NB4 (cell line): ENCODE measurements around the gene C2orf92.

Experiments used
- DNase-seq: peaks from one replicate; pipeline ENCODE4 v3.0.0; 2010; ENCODE audit warnings: low read depth
- H3K4me3 ChIP-seq: one replicate; pipeline ENCODE4 v1.5.1; 2011; ENCODE audit warnings: mild to moderate bottlenecking, low read depth, low read length, moderate library complexity
- MYC ChIP-seq: IDR thresholded peaks from 2 replicates; pipeline ENCODE4 v1.6.1; 2011; ENCODE audit warnings: low read depth, low read length
- POLR2A ChIP-seq: IDR thresholded peaks from 2 replicates; pipeline ENCODE4 v1.6.1; 2011; ENCODE audit warnings: mild to moderate bottlenecking; ENCODE audit not compliant: insufficient read length; ENCODE audit errors: extremely low read depth
- TF ChIP-seq, protein P1 (sequence below): IDR thresholded peaks from one replicate; pipeline ENCODE4 v1.5.1; 2012; ENCODE audit warnings: low read depth, low read length
- TF ChIP-seq, protein P2 (sequence below): IDR thresholded peaks from 2 replicates; pipeline ENCODE4 v1.6.1; 2011; ENCODE audit warnings: low read depth, low read length

The C2orf92 gene

DNA sequence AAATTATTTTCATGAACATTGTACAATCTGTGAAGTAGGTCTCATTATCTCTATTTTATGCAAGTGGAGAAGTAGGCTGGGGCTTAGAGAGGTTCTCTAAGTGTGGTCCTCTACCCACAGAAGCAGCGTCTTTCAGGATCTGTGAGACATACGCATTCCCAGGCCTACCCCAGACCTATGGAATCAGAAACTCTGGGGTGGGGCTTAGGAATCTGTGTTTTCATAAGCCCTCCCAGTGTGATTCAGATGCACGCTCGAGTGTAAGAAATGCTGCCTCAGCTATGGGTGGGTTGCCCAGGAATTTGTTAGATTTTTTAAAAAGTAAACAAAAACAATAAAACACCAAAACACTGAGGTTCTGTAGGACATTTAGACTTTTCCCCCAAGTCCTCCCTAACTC, 29.0 kb downstream of the C2orf92 start:
- no peak for DNase-seq
- TF ChIP-seq POLR2A, result no peak
- TF ChIP-seq, protein P1, sequence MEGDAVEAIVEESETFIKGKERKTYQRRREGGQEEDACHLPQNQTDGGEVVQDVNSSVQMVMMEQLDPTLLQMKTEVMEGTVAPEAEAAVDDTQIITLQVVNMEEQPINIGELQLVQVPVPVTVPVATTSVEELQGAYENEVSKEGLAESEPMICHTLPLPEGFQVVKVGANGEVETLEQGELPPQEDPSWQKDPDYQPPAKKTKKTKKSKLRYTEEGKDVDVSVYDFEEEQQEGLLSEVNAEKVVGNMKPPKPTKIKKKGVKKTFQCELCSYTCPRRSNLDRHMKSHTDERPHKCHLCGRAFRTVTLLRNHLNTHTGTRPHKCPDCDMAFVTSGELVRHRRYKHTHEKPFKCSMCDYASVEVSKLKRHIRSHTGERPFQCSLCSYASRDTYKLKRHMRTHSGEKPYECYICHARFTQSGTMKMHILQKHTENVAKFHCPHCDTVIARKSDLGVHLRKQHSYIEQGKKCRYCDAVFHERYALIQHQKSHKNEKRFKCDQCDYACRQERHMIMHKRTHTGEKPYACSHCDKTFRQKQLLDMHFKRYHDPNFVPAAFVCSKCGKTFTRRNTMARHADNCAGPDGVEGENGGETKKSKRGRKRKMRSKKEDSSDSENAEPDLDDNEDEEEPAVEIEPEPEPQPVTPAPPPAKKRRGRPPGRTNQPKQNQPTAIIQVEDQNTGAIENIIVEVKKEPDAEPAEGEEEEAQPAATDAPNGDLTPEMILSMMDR, result no peak
- TF ChIP-seq, protein P2, sequence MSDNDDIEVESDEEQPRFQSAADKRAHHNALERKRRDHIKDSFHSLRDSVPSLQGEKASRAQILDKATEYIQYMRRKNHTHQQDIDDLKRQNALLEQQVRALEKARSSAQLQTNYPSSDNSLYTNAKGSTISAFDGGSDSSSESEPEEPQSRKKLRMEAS, result no peak
- no peak for TF ChIP-seq MYC
- H3K4me3 ChIP-seq, result no peak overlapping the region

DNA sequence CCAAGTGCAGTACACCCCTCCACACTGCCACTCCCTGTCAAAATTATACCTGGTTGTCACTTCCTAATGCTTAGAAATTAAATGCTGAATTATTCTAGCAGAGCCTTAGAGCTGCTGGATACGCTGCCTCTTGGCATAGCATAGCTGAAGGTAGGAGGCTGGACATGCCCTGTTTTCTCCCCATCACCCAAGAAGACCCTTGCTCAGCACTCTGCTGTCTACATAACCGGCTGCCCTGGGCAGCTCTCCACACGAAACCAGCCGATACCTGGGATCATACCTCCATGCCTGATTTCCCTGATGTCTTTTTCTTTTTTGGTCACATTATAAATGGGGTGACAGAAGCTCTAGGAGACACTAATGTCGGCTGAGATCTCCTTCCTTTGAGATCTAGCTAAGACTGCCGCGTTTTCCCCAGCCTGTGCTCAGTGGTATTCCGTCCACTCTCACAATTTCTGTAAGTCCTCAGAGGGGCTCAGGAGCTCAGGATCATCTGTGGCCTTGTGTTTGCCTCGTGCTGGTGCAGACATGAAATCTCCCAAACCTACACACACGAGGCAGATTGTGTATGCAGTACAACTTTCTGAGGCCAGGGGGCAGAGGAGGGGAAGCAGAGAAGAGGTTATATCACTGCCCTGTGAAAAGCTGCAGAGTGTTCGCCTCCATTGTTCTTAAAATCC, 30.4 kb downstream of the C2orf92 start:
- DNase-seq, result peak; percentile 95
- no peak overlapping the region for H3K4me3 ChIP-seq
- TF ChIP-seq MYC (peak; percentile 86), POLR2A (no peak)
- TF ChIP-seq, protein P2, result peak; percentile 91
- TF ChIP-seq, protein P1, result peak; percentile 85

DNA sequence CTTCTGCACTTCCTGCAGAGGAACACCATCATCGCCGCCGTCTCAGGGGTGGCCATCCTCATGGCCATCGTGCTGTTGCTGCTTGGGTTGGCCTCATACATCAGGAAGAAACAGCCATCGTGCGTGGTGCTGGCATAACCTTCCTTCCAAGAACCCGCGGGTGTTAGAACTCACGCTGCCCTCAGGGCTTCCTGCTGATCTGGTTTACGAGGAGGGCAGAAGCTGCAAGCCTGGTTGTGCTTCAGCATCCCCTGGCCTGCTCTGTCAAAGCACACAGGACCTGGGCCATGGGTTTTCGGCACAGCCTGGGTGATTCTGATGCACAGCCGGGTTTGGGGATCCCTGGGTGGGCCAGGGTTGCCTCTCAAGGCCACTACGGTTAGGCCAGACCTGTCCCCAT, 31.7 kb downstream of the C2orf92 start:
- TF ChIP-seq, protein P1, result no peak
- TF ChIP-seq POLR2A (no peak), MYC (no peak)
- TF ChIP-seq, protein P2, result no peak
- peak overlapping the region; percentile 13 for H3K4me3 ChIP-seq
- peak; percentile 76 for DNase-seq

DNA sequence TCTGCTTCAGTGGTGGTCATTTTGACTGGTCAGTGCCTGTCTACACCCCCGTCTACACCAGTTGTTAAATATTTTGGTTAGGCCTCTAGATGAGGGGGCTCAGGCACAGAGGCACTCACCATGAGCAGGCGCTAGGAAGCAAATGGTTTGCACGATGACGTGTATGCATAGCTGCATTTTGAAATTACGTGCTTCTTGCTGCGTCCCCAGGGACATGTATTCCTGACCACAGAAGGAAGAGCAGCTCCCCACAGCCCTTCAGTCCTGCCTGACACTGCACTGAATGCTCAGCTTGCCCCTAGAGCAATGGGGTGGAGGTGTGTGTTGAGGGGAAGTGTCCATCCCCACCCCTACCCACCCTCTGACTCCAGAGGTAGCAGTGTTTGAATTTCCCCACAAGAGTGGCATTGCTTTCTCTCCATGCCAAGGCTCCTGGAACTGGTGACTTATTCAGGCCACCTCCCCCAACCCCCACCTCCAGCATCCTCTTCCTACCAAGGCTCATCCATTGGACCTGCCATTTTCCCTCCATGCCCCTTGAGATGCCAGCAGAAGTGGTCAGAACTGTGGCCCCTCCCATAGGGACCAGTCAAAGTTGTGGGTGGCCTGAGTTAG, 32.4 kb downstream of the C2orf92 start:
- DNase-seq, result peak; percentile 98
- peak overlapping the region; percentile 13 for H3K4me3 ChIP-seq
- TF ChIP-seq, protein P2, result peak; percentile 51; the same call in 1 of the 2 replicates
- TF ChIP-seq, protein P1, result no peak

DNA sequence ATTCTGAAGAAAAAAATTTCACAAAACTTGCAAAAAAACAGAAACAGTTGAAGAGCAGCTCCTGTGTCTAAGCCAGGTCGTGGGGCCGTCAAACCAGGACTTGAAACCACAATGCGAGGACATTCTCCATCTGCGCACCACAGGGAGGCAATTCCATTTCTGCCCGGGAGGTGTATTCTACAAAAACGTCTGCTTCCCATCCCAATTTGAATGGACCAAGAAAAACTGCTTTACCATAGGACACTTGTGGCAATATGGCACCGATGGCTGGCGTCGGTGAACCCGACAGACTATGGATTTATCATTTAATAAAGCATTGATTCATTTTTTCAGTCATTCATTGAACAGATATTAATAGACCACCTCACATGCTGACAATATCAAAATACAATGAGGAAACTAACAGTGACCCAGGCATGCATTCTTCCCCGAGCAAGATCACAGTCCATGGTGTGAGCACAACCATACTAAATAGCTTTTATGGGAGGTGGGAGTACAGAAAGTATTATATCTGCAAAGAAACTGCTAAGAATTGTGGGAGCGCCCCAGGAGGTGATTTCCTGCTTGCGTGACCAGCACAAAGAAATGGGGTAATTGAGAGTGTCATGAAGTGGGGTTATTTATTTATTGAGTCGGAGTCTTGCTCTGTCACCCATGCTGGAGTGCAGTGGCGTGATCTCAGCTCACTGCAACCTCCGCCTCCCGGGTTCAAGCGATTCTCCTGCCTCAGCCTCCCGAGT, 33.4 kb downstream of the C2orf92 start:
- TF ChIP-seq, protein P2, result no peak
- TF ChIP-seq MYC (no peak), POLR2A (no peak)
- TF ChIP-seq, protein P1, result no peak
- no peak overlapping the region for H3K4me3 ChIP-seq
- no peak for DNase-seq
